Fibroblast of the aortic adventitia (primary cell): ENCODE data around the gene FAM81A. TPM values are rescaled to one million over a fixed set of nuclear protein-coding genes. Genes with fewer than 3 reads are reported as not detected.

Source experiments
- DNase-seq: peaks from one replicate; pipeline ENCODE4 v3.0.0-alpha.2; 2010; ENCODE audit warnings: low read depth
- H3K4me3 ChIP-seq: 2 replicates; pipeline ENCODE4 v1.5.1; 2011; ENCODE audit warnings: low read depth, mild to moderate bottlenecking, control low read depth, low read length, moderate library complexity
- total RNA-seq: library from RNA; depleted of rRNA; stranded (reverse); fragments of >200 nt; gene quantifications from 2 replicates; pipeline ENCODE4 v1.2.3, GENCODE V29; 2012; ENCODE audit warnings: low replicate concordance
- TF ChIP-seq, protein P1 (sequence below): IDR thresholded peaks from 2 replicates; pipeline ENCODE4 v1.5.1; 2011; ENCODE audit warnings: mild to moderate bottlenecking, low read length, control low read depth, inconsistent platforms; ENCODE audit not compliant: insufficient read depth

Gene FAM81A
- total RNA-seq, 1 donor = 0.81 TPM

DNA sequence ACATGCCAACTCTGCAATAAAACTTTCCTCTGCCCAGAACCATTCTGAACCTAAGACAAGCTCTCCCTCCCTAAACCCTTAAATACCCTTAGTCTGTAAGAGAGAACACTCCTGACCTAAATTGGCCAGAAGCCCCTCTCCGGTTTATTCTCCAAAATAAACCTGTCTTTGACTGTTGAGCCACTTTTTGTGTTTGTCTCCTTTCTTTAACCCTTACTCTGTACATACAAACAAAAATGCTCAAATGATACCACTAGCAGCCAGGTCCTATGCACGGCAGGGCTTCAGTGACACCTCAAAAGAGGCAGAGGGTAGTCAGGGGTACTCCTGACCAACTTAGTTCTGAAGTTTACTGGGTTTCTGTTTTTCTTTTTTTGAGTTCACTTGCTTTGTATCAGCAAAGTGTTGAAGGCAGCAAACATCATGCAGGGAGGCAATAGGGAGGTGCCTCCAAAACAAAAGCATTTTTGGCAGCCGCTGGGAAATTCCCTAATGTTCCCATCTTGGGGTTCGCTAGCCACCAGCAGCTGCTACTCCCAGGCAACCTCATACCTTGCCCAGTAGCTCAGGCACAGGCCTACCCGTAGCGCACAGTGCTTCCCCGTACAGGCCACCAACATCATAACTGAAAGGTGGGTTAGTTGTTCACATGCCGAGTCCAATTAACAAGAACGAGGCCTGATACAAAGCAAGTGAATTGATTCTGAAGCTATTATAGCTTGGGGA lies 110.7 kb downstream of the FAM81A start:
- TF ChIP-seq, protein P1, sequence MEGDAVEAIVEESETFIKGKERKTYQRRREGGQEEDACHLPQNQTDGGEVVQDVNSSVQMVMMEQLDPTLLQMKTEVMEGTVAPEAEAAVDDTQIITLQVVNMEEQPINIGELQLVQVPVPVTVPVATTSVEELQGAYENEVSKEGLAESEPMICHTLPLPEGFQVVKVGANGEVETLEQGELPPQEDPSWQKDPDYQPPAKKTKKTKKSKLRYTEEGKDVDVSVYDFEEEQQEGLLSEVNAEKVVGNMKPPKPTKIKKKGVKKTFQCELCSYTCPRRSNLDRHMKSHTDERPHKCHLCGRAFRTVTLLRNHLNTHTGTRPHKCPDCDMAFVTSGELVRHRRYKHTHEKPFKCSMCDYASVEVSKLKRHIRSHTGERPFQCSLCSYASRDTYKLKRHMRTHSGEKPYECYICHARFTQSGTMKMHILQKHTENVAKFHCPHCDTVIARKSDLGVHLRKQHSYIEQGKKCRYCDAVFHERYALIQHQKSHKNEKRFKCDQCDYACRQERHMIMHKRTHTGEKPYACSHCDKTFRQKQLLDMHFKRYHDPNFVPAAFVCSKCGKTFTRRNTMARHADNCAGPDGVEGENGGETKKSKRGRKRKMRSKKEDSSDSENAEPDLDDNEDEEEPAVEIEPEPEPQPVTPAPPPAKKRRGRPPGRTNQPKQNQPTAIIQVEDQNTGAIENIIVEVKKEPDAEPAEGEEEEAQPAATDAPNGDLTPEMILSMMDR = no peak
- no peak for DNase-seq

DNA sequence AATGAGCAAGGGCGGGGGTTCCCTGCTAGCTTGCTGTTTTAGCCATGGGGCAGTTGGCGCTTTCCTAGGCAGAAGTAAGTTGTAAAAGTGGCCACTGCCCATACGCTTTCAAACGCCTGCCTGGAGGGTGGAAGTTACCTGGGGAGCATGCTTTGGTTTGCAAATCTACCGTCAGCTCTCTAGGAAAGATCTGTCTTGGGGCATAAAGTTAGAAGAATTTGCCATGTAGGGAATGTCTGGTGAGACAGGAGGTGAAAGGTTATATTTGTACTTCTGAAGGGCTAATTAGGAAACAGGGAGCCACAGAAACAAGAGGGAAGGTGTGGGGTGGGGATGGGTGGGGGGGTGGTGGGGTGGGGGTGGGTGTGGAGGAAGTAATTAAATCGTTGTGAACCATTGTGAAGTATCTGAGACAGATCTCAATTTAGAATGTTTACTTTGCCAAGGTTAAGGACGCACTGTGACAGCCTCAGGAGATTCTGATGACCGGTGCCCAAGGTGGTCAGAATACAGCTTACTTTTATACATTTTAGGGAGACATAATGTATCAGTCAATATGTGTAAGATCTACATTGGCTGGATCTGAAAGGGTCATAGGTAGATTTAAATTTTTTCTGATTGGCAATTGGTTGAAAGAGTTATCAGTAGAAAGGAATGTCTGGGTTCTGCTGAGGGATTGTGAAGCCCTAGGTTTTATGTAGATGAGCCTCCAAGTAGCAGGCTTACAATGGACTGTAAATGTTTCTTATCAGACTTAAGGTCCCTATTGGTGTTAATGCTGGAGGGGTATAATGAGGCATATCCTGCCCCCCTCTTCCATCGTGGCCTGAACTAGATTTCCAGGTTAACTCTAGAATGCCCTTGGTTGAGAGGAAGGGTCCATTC lies 111.6 kb downstream of the FAM81A start:
- TF ChIP-seq, protein P1 = no peak
- no peak overlapping the region for H3K4me3 ChIP-seq
- no peak for DNase-seq

More for the DNA sequence above, 110.7 kb downstream of the FAM81A start:
- H3K4me3 ChIP-seq = no peak overlapping the region

DNA sequence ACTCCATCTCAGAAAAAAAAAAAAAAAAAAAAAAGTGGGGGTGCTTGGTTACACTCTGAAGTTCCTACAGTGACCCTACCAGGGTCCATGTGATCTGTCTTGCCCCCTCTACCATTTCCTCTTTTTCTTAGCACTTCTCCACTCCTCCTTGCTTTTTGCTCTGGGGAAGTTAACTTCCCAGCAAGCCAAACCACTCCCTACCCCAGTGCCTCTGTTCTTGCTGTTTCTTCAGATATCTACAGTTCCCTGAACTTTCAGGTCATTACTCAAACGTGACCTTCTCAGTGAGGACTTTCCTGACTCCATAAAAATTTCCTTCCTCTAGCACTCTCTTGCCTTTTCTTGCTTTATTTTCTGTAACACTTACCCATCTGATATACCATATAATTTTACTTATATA lies 112.5 kb downstream of the FAM81A start:
- no peak overlapping the region for H3K4me3 ChIP-seq
- no peak for DNase-seq
- TF ChIP-seq, protein P1 = no peak

DNA sequence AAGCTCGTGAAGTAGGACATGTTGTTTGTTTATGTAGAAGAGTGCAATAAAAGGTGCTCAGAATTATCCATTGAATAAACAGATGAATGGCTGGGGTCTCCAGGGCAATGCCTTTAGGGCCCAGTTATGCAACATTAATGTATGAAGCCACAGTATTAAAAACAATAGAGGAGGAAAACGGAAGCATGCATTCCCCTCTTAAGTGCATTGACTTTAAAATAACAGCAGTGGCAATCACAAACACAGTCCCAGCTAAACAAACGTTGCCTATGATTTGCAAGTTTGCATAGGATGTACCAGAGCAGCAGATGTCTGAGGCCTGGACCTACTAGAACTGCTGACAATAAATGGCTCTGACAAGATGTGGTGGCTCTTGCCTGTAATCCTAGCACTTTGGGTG lies 113.0 kb downstream of the FAM81A start:
- DNase-seq = no peak
- TF ChIP-seq, protein P1 = no peak
- no peak overlapping the region for H3K4me3 ChIP-seq

DNA sequence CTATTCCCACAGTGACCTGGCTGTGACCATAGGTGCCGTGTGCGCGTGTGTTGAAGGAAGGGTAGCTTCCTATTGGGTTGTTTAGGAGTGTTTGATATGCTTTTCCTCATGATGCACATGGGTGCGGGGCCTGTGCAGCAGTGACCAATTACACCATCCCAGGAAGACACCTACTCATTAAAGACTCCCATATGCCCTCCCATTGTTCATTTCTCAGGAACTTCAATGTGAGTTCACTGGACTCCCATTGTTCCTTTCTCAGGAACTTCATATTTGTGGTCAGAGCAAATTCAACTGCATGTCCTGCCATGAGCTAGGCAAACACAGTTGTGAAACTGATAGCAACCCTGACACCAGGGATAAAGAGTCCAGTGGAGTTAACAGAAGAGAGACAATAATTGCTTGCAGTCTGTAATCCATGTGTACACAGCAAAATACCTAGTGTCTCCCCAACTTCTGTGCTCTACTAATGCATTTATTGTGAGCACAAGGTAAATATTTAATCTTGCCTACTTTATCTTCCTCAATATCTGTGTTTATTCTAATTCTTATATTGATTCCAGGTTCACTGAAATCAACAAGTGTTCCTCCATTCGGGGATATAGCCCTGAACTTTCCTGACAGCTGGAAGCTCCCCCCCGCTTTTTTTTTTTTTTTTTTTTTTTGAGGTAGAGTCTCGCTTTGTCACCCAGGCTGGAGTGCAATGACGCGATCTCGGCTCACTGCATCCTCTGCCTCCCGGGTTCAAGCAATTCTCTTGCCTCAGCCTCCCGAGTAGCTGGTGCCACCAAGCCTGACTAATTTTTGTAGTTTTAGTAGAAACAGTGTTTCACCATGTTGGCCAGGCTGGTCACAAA lies 116.1 kb downstream of the FAM81A start:
- H3K4me3 ChIP-seq = no peak overlapping the region
- TF ChIP-seq, protein P1 = no peak
- peak; percentile 92 for DNase-seq

DNA sequence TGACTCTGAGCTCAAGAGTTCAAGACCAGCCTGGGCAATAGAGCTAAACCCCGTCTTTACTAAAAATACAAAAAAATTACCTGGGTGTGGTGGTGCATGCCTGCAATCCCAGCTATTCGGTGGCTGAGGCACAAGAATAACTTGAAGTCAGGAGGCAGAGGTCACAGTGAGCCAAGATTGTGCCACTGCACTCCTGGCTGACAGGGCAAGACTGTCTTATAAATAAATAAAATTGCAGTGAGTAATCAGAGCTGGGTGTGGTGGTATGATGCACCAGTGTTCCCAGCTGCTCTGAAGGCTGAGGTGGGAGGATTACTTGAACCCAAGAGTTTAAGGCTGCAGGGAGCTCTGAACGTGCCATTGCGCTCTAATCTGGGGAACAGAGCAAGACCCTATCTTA lies 117.7 kb downstream of the FAM81A start:
- no peak overlapping the region for H3K4me3 ChIP-seq
- TF ChIP-seq, protein P1 = no peak
- DNase-seq = peak; percentile 68
